Epidermal melanocyte (primary cell): ENCODE measurements around the gene KRI1.

ENCODE experiments used
- DNase-seq: peaks from one replicate; pipeline ENCODE4 v3.0.0; 2011; ENCODE audit warnings: low spot score; ENCODE audit not compliant: insufficient read length

The KRI1 gene

GRCh38 chr19:10518444-10519361 is 47.1 kb downstream of the KRI1 start:
- DNase-seq: peak; percentile 9

DNA sequence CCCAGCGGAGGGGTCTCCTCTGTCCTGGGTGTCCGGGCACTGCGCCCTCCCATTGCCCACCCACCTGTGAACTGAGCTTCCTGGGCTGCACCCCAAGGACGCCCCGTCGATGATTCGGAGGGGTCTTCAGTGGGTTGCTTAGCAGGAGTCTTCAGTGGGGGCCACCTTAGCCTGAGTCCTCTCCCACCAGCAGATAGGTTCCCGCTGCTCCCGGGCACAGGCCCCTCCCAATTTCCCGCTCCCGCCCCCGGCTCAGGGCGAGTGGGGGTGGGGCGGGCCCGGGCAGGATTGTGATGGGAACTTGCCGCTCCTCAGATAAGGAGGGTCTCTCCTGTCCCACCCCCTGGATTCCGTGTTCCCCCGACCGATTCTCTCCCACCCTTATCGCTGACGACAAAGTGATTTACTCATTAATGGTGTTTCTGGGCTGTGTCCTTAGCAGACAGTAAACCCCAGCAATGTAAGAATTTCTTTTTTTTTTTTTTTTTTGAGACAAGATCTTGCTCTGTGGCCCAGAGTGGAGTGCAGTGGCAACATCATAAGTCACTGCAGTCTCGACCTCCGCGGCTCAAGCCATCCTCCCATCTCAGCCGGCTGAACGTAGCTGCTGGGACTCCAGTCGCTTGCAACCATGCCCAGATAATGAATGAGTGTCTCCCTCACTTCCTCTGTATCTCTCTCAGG is 47.9 kb downstream of the KRI1 start:
- peak; percentile 16 for DNase-seq

DNA sequence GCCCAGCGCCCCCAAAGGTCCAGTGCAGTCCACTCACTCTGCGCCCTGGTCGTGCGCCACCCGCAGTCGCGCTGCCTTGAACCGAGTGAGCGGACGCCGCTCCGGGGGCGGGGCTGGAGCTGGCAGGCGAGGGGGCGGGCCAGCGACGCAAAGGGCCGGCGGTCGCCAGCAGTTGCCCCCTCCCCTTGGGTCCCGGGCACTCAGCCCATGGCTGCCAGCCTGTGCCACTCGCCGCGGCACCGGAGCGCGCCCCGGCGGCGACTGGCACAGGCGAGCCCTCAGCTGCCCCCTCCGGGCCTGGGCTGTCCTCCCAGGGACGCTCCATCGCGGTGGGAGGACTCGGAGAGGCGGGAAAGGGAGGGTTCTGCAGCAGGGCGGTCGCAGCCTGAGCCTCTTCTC is 48.5 kb downstream of the KRI1 start, which contains the start of gene S1PR5:
Gene S1PR5, minus strand, starts transcription at position 87 of the 399 bp plus-strand sequence. CDS start 2,436 bp downstream, outside the sequence.
- peak; percentile 16 for DNase-seq

DNA sequence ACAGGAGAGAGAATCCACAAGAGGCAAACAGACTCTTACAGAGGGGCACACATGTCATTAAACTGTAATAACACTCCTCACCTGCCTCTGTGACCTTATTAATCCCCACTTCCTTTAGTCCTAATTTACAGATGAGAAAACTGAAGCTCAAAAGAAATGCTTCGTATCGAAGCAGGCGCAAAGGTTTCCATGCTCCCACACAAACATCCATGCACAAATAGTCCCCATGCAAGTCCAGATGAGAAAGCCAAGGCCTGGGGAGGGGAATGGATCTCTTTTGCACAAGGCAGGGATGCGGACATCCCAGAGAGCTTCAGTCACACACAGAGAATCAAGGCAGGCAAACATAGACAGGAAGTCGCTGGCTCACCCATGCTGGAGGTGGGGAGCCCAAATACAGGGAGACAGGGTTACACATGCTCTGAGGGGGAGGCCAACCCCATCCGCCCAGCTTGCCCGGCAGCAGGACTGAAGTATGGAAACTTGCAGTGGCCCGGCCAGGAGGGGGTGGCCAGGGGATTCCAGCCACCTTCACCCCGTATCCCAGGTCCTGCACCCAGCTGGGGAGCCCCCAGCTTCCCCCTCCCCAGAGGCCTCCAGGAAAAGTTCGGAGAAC is 49.0 kb downstream of the KRI1 start:
- peak; percentile 11 for DNase-seq

- DNase-seq: peak; percentile 13
Observed at GRCh38 chr19:10516064-10516385, 49.8 kb downstream of the KRI1 start.

DNA sequence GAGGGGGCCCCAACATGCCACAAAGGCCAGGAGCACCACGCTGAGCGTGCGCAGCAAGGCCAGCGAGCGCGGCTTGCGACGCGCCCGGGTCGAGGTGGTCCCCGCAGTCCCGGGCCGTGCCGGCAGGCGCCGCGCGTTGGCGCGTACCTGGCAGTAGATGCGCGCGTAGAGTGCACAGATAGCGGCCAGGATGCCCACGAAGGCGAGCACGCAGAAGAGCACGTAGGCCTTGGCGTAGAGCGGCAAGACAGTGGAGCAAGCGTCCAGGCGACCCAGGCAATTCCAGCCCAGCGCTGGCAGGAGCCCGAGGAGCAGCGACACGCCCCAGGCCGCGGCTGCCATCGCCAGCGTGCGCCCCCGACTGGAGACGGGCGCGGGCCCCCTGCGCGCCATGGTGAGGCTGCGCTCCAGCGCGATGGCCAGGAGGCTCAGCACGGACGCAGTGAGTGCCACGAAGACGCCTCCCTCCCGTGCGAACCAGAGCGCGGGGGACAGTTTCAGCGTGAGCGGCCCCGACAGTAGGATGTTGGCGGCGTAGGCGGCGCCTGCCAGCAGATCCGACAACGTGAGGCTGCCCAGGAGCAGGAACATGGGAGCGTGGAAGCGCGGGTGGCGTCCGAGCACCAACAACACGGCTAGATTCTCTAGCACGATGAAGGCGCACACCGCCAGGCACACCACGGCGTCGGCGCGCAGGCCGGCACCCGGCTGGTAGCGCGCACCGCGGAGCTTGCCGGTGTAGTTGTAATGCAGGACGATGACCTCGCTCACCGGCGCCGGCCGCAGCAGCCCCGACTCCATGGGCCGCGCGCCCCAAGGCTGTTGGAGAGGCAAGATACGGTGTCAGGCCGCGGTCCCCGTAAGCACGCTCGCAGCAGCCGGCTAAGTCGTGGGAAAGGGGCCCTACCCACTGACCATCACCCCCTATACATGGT is 51.3 kb downstream of the KRI1 start:
- peak; percentile 5 for DNase-seq

DNA sequence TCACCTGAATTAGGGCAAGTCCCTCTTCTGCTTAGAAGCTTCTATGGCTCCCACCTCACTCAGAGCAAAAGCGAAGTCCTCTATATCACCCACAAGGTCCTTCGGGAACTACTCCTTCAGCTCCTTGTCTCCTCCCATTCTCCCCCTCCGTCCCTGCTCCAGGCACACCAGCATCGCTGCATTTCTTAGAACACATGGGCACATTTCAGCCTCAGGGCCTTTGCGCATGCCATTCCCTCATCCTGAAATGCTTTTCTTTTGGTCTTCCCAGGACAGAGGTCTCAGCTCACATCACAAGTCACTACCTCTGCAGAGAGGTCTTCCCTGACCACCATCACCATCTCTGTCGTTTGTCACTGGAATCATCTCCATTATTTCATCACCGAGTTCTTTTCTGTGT is 52.6 kb downstream of the KRI1 start:
- peak; percentile 18 for DNase-seq

GRCh38 chr19:10510301-10510802 is 55.5 kb downstream of the KRI1 start:
- DNase-seq: peak; percentile 40

DNA sequence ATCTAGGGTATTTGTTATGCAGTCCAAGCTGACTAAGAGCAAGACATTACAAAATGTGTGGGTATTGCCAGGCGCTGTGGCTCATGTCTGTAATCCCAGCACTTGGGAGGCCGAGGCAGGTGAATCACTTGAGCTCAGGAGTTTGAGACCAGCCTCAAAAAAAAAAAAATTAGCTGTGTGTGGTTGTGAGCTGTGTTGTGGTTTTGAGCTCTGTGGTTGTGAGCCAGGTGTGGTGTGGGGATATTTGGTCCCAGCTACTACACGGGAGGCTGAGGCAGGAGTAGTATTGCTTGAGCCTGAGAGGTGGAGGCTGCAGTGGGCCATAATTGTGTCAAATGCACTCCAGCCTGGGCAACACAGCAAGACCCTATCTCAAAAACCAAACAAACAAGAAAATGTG is 57.1 kb downstream of the KRI1 start:
- no peak for DNase-seq

GRCh38 chr19:10508036-10508435 is 57.8 kb downstream of the KRI1 start:
- no peak for DNase-seq

DNA sequence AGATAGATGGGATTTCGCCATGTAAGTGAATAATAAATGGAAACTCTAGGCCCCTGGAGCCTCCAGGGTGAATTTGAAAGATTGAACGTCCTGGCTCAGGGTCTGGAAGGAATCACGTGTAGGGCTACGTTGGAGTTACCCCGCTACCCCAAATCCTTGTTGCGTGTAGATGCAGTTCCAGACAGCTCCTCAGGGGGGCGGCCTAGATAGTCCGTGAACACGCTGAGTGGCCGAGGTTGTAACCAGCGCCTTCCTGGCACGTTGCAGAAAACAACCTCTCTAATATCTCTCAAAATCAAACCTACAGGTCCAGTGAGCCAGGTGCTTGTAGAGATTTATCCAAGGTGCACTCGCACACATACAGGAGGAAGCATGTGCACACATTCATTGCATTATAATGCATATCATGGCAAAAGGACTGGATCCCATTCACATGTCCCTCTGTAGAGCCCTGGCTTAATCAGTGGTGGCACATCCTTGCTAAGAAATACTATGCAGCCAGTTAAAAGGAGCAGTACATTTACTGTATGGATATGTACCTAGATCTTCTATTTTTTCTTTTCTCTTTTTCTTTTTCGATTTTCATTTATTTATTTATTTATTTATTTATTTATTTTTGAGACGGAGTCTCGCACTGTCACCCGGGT is 60.1 kb downstream of the KRI1 start:
- DNase-seq: peak; percentile 32
